ENCODE measurements around the gene GPR61.

DNA sequence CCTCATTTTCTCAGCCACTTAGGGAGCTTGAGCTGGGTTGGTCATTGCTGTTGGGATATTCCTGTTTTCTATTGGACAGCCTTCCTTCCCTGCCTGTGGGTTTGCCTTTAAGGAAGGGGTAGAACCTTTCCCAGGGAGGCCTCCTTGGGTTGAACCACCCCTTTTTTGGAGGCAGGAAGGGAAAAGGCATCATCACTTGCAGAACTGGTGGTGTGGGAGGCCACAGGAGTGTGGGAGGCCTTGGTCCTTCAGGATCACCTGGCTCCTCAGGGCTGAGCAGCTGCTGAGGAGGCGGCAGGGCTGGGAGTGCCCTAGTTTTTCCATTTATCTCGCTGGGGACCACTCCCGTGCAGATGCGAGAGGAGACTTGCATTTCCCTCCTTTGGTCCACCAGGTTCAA, 46.4 kb upstream of the GPR61 start:
- TF ChIP-seq CTCF (conservative IDR thresholded peaks at IDR 0.05; ENCODE audit: low read depth, low read length) (no peak), POLR2A (IDR thresholded peaks at IDR 0.05; ENCODE audit: low read depth, low read length) (no peak), CEBPB (IDR thresholded peaks at IDR 0.05; ENCODE audit: low read depth, low read length) (no peak), BHLHE40 (IDR thresholded peaks at IDR 0.05; ENCODE audit: low read depth, low read length) (no peak), RAD21 (IDR thresholded peaks at IDR 0.05; ENCODE audit: low read length) (no peak)
